ENCODE results near the gene HOXB7.
A peak's percentile ranks its signal among the peaks of the same experiment; 100 is the strongest.

Gene HOXB7

GRCh38 chr17:48611681-48612455 is 1.1 kb upstream of the HOXB7 start:
- peak overlapping the region; percentile 96 for H3K4me2 ChIP-seq (ENCODE audit: low read length)
- peaks cover 16% of the 10 kb centered on the region for H3K27me3 ChIP-seq (ENCODE audit: low read depth, low read length)

GRCh38 chr17:48611213-48611612 is 396 bp upstream of the HOXB7 start:
- peaks cover 9% of the 10 kb centered on the region; the same call in 1 of the 2 replicates for H3K4me1 ChIP-seq (ENCODE audit: low read length)
- peaks cover 10% of the 10 kb centered on the region for H3K27me3 ChIP-seq (ENCODE audit: low read depth, low read length)
- peak overlapping the region; percentile 96 for H3K4me2 ChIP-seq (ENCODE audit: low read length)
- peak overlapping the region; percentile 85 for H3K4me3 ChIP-seq (ENCODE audit: low read length)
- H2AFZ ChIP-seq (ENCODE audit: low read depth, low read length): peak overlapping the region; percentile 93
- H3K9me3 ChIP-seq (ENCODE audit: insufficient read depth, low read length): no peaks in the 10 kb centered on the region
- H4K20me1 ChIP-seq (ENCODE audit: insufficient read depth, low read length): no peaks in the 10 kb centered on the region
- H3K36me3 ChIP-seq (replicated peaks; ENCODE audit: low read depth, low read length): no peaks in the 10 kb centered on the region
- TF ChIP-seq CTCF (IDR thresholded peaks at IDR 0.05; ENCODE audit: low read depth, low read length): no peak
- no peak for TF ChIP-seq EZH2phosphoT487 (IDR thresholded peaks at IDR 0.05; ENCODE audit: low read depth)
- 0 out of 2 replicates have a peak, but pooled peaks cover 3% of the 10 kb centered on the region for H3K79me2 ChIP-seq (ENCODE audit: low read length)
- peak overlapping the region; percentile 90 for H3K9ac ChIP-seq (ENCODE audit: low read length)
- peak overlapping the region; percentile 60 for H3K27ac ChIP-seq (ENCODE audit: low read length)

More at GRCh38 chr17:48611681-48612455, 1.1 kb upstream of the HOXB7 start:
- H3K9me3 ChIP-seq (ENCODE audit: insufficient read depth, low read length): no peaks in the 10 kb centered on the region
- H2AFZ ChIP-seq (ENCODE audit: low read depth, low read length): peak overlapping the region; percentile 93; the same call in 1 of the 2 replicates
- 0 out of 2 replicates have a peak, but pooled peaks cover 3% of the 10 kb centered on the region for H3K79me2 ChIP-seq (ENCODE audit: low read length)
- H3K4me3 ChIP-seq (ENCODE audit: low read length): peak overlapping the region; percentile 85
- H3K36me3 ChIP-seq (replicated peaks; ENCODE audit: low read depth, low read length): no peaks in the 10 kb centered on the region
- TF ChIP-seq EZH2phosphoT487 (IDR thresholded peaks at IDR 0.05; ENCODE audit: low read depth): no peak
- no peaks in the 10 kb centered on the region for H4K20me1 ChIP-seq (ENCODE audit: insufficient read depth, low read length)
- H3K9ac ChIP-seq (ENCODE audit: low read length): peak overlapping the region; percentile 90
- peaks cover 9% of the 10 kb centered on the region; the same call in 1 of the 2 replicates for H3K4me1 ChIP-seq (ENCODE audit: low read length)
- H3K27ac ChIP-seq (ENCODE audit: low read length): peak overlapping the region; percentile 60

GRCh38 chr17:48609759-48610281 is 997 bp downstream of the HOXB7 start:
- Histone ChIP-seq H3K27ac (ENCODE audit: low read length) (no peak overlapping the region), H3K9ac (ENCODE audit: low read length) (peak overlapping the region; percentile 90)

GRCh38 chr17:48609033-48609432 is 1.8 kb downstream of the HOXB7 start:
- Histone ChIP-seq H3K4me2 (ENCODE audit: low read length) (no peak overlapping the region), H3K9me3 (ENCODE audit: insufficient read depth, low read length) (no peaks in the 10 kb centered on the region), H3K4me1 (ENCODE audit: low read length) (peaks cover 16% of the 10 kb centered on the region; the same call in 1 of the 2 replicates), H3K27ac (ENCODE audit: low read length) (no peak overlapping the region), H3K79me2 (ENCODE audit: low read length) (0 out of 2 replicates have a peak, but pooled peaks cover 3% of the 10 kb centered on the region), H3K36me3 (replicated peaks; ENCODE audit: low read depth, low read length) (no peaks in the 10 kb centered on the region), H3K9ac (ENCODE audit: low read length) (no peak overlapping the region), H3K4me3 (ENCODE audit: low read length) (no peak overlapping the region), H2AFZ (ENCODE audit: low read depth, low read length) (no peak overlapping the region), H3K27me3 (ENCODE audit: low read depth, low read length) (peaks cover 5% of the 10 kb centered on the region; the same call in 1 of the 2 replicates), H4K20me1 (ENCODE audit: insufficient read depth, low read length) (no peaks in the 10 kb centered on the region)
- TF ChIP-seq CTCF (IDR thresholded peaks at IDR 0.05; ENCODE audit: low read depth, low read length) (no peak), EZH2phosphoT487 (IDR thresholded peaks at IDR 0.05; ENCODE audit: low read depth) (no peak)

More at GRCh38 chr17:48609759-48610281, 997 bp downstream of the HOXB7 start:
- TF ChIP-seq CTCF (IDR thresholded peaks at IDR 0.05; ENCODE audit: low read depth, low read length) (no peak), EZH2phosphoT487 (IDR thresholded peaks at IDR 0.05; ENCODE audit: low read depth) (no peak)
- Histone ChIP-seq H3K4me2 (ENCODE audit: low read length) (peak overlapping the region; percentile 96), H3K9me3 (ENCODE audit: insufficient read depth, low read length) (no peaks in the 10 kb centered on the region), H4K20me1 (ENCODE audit: insufficient read depth, low read length) (no peaks in the 10 kb centered on the region), H3K79me2 (ENCODE audit: low read length) (0 out of 2 replicates have a peak, but pooled peaks cover 3% of the 10 kb centered on the region), H3K36me3 (replicated peaks; ENCODE audit: low read depth, low read length) (no peaks in the 10 kb centered on the region), H3K4me1 (ENCODE audit: low read length) (peaks cover 9% of the 10 kb centered on the region; the same call in 1 of the 2 replicates), H2AFZ (ENCODE audit: low read depth, low read length) (peak overlapping the region; percentile 93), H3K4me3 (ENCODE audit: low read length) (peak overlapping the region; percentile 85), H3K27me3 (ENCODE audit: low read depth, low read length) (peaks cover 5% of the 10 kb centered on the region; the same call in 1 of the 2 replicates)

Data from OCI-LY3 (cell line).